T-helper 2 cell treated with Interferon-gamma antibody and Interleukin-4, amounts not matched to agents 100 ng/mL and 5 ng/mL, for 36 hours (primary cell): ENCODE results near the gene TFCP2L1. TPM values are rescaled to one million over a fixed set of nuclear protein-coding genes. Genes with fewer than 3 reads are reported as not detected.
"Not testable (repeated sequence)": the region's sequence is repeated elsewhere in the genome, so short reads cannot be mapped to it uniquely, and the experiment has no call there.

Experiments used
- intact Hi-C: fragments of 100-400 bp; cut with micrococcal nuclease; formaldehyde crosslinking; loops from one replicate; pipeline ENCODE4 v1.15.1; 2023
- total RNA-seq: library from RNA; stranded (reverse); gene quantifications from 2 replicates; pipeline ENCODE4 v1.2.3, GENCODE V29; 2022

Gene TFCP2L1
- total RNA-seq, 1 donor from 2014 or later: 0.02 TPM

DNA sequence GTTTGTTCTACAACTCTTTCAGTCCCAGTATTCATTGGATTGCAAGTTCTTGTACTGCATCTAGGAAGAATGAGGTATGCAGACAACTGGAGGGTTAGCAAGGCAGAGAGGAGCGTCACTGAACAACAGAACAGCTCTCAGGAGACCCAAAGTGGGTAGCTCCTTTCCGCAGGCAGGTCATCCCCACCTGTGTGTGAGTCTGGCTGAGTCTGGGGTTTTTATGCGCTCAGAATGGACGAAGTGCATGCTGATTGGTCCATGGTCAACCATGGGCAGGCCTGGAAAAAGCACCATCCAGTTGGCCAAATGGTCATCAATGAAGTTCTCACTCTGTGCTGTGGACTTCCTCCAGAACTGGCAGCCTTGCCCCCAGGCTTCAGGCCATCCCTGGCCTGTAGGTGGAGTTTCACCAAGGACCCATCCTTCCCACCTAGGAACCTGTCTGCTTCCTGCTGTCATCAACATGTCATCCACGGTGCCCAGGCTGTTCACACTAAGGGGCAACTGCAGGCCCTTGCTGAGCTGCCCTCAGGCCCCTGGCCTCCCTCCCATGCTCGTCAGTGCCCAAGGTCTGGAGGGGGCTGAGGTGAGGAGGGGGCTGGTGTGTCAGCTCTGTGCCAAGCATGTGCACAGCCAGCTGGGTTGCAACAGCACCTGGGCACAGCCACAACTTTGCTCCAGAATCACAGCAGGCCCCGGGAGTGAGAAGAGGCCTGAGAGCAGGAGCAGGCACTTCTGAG, 11.1 kb upstream of the TFCP2L1 start:
- intact Hi-C loops: no loop called here

DNA sequence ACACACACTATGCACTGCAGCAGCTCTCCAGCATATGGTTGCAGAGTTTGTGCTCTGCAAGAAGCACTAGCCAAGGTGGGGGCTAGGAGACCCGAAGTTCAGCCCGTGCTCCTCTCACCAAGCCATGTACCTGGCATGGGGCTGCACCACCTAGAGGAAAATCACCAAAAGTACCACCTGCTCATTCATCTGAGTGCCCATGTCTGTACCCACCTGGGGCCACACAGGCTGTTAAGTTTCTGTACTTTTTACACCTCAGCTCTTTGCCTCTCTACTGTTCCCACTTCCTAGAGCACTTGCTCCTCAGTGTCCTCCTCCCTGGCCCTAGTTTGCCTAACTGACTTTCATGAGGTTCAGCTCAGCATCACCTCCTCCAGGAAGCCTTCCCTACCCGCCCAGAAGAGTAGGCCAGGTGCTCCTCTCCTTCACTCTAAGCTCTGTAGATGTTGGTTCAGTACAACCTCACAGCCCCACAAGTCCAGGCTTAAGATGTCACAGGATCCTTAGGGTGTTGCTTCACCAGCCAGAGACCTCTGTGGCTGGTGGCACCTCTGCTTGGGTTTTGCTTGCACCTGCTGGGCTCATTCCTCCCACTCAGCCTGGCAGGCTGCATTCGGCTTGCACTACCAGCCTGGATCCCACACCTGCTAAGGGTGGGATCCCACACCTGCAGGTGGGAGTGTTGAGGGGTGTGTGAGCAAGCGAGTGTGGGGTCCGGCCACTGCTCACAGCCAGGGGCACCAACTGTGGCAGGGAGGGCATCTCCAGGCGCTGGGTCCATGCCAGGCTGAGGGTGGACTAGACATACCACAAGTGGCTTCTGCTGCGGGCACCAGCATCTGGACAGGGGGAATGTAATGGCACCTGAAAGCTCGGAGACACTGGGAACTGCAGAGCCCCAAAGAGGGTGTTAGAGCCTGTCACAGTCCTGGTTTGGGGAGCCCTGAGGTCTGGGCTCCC, 10.2 kb upstream of the TFCP2L1 start:
- intact Hi-C loops: no loop called here

DNA sequence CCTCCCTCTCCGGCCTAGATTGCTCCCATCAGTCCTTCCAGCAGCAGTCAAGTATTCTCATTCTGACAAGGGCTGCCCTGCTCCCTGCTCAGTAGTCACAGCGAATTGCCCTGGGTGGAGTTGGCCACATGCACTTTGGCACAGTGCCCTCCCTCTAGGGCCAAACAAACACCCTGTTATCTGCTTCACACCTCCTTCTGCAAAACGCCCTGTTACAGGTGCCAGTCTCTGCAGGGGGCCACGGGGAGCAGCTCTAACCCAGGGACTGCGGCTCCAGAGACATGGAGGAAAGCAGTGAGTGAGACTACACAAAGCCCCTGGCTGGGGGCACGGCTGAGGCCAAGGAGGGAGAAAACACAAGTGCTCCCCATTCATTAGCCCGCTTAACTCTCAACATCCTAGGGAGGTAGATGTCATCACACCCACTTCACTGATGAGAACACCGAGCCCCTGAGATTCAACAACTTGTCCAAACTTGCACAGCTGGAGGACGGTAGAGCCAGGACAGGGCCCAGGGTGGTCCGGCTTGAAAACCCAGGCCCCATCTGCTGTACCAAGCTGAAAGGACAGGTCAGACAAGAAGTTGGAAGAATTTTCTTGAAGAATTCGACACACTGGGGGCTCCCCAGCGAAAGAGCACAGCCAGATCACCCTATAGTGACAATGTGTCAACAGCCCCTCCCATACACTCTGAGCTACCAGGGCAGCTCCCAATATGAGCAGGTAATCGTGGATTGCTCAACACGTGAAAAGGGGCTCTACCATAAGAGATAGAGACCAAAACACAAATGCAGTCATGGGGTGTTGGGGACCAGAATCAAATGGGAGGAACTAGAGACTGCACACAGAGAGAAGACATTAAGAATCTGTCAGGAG, 8.7 kb upstream of the TFCP2L1 start:
- intact Hi-C loops: no loop called here

DNA sequence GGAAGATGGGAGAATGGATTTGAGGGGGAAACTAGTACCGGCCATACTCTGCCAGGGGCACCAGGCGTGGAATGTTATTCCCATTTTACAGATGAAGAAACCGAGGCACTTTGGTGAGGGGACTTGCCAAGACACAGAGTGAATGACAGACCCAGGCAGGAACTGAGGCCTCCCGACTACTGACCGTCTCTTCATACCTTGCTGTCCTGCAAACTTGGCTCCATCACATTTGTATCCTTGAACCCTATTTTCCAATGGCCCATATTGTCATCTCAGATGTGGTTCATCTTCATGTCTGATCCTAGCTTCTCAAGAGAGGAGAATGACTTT, 6.2 kb upstream of the TFCP2L1 start:
- intact Hi-C loops: no loop called here

DNA sequence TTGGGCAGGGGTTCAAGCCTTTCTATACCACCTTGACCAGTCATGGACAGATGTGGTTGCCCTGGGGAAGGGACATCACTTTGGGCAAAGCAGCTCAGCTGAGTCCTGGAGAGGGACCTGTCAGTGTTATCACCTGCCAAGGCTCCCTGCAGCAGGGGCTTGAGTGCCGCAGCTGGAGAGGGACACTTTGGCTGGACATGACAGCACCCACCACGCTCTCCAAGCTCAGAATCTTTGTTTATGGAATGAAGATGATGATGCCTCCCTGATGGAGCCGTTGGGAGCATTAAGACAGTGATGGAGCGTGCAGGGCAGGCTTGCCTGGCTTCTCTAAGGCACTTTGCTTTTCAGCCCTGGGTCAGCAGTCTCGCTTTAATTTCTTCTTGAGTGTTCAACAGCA, 4.3 kb upstream of the TFCP2L1 start:
- intact Hi-C loops: no loop called here

DNA sequence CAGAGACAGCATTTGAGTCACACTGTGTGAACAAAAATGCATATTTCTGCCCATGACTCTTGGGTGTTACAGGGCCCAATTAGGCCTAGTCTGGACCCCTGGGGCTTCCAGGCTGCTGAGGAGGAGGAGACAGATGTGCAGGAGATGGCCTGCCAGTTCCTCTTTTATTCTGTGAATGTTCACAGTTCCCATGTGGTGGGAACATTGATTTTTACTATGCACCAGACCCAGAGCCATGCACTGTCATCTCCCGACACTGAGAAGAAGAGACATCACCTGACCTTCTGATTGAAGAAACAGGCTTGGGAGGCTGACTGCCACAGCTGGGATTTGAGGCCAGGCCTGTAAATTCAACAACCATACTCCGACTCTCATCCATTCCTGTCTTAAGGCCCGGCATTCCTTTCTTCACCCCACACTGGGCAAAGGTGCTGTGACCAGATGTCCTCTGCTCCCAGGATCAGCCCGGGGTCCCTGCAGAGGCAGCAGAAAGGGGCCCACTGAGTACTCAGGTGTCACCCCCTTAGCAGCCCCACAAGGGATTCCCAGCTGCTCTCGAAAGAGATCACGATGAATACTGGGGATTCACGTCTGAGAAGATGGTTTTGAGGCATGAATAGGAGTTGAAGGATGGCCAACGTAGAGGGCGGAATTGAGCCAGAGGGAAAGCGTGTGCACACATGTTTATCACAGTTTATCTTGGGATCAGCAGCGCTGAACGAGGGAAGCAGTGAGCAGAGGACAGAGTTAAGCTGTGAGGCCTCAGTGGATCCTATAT, 3.6 kb upstream of the TFCP2L1 start:
- intact Hi-C loops: no loop called here

DNA sequence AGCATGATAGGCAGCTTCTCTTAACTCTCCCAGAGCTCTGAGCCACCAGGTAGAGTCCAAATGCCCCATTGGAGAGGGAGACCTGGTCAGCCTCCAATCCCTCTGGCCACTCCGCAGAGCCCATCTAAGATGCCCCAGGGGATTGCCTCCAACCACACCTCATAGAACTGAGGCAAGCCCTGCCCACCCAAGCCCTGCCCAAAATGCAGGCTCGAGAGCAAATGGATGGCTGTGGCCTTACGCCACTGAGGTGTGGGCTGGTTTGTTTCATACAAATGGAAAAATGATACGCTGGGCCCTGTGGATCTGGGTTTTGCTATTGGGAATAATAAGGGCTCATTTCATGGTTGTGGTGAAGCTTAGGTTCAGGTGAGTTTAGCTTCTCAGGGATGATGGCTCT, 3.0 kb upstream of the TFCP2L1 start:
- intact Hi-C loops: no loop called here

DNA sequence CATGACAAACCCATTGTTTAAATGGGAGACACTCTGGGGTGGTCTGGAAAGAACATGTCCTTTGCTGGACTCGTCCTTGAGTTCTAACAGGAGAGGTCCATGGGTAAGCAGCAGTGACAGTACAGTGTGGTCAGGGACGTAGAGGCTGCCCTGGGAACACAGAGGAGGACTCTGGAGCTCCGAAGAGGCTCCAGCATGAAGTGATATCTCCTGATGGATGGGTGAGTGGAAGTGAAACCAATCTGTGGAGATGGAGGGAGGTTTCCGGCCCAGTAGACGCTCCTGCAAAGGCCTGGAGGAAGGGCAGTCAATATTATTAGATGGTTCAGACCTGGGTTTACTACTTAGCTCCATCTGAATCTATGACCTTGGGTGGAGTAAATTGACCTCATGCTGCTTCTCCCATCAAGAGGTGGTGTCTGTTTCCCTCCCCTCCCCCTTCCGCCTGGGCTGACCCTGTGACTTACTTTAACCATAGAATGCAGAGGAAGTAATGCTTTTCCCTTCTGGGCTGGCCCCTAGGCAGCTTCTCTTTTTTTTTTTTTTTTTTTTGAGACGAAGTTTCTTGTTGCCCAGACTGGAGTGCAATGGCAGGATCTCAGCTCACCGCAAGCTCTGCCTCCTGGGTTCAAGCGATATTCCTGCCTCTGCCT, 2.3 kb upstream of the TFCP2L1 start:
- intact Hi-C loops: no loop called here

DNA sequence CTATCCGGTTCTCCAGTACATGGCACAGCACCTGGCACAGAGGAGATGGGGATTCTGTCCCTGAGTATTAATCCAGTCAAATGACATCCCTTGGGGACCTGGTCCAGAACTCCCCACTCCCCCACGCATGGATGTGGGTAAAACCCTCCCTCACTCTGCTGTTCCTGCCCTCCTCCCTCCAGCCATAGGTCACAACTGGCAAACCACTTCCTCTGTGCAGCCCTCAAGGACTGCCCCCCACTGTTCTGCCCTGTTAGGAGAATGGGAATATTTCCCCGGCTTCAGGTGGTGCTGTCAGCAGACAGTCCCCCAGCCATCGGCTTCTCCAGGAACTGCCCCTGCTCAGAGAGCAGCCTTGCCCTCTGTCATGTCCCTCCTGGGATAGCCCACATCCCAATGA, 1.5 kb upstream of the TFCP2L1 start:
- intact Hi-C loops: no loop called here

DNA sequence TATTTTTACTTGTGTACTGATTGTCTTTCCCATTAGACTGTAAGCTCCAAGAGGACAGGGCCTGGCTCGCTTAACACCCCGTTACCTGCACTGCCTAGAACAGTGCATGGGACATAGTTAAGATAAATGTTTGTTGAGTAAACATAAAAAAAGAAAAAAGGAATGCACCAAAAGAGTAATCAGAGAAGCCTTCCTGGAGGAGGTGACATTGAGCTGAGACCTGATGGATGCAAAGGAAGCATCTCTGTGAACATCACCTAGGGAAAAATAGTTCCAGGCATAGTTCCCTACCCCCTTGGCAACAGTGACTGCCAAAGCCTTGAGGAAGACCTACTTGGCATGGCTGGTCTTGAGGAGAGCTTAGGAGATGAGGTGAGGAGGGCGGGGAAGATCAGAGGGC, 924 bp upstream of the TFCP2L1 start:
- intact Hi-C loops: no loop called here

DNA sequence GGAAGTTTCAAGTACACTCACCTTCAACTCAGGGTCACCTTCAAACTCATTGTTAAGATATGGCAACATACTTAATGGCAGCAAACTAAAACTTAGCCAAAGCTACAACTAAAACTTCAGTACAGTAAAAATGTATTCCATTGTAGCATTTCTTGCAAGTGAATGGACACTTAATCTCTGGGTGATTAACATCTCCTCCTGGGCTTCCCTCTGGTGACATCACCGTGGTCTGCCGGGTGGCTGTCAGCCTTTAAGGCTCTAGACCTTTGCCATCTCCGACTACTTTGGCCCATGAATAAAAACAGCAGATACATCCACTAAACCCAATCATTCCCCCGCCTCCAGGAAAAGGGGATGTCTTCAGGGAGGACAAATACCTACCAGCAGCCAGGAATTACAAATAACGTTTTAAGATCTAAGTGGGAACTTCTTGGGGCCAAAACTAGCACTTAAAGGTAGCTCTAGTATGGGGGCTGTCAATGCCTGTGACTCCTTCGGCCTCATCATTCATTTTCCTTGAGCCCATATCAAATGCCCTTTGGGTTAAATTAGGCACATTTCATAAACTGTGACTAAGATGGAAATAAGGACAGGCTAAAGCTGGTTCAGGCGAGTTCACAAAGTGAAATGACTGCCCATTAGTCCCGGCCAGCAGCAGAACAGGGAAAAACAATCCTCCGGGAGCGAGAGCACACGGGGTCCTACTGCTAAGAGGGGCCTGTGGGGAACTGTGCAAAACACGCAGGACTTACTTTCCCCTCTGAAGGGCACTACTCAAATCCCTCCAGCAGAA, 1.1 kb downstream of the TFCP2L1 start:
- intact Hi-C loops: no loop called here

DNA sequence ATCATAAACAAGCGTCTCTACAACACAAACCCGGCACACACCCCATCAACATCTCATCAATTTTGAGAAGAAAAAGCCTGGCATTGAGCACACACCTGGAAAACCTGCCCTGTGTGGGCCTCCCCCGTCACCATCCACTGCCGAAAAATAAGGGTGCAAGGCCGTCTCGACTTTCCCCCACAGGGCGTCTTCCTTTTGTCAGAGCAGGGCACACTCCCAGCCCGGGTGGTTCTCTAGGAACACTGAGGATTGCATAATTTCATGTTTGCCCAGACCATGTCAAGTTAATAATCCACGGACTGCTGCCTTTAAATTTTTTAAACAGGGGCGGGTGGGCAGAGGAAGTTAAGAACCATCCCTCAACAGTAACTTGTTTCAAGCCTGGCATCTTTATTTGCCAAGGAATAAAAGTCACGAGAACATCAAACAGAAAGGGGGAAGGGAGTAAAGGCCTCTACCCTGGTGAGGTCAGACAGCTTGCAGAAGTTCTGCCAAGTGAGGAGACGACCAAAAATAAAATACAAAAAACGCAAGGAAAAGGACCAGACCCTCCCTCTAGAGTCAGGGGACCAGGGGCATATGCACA, 2.1 kb downstream of the TFCP2L1 start:
- intact Hi-C loops: no loop called here

DNA sequence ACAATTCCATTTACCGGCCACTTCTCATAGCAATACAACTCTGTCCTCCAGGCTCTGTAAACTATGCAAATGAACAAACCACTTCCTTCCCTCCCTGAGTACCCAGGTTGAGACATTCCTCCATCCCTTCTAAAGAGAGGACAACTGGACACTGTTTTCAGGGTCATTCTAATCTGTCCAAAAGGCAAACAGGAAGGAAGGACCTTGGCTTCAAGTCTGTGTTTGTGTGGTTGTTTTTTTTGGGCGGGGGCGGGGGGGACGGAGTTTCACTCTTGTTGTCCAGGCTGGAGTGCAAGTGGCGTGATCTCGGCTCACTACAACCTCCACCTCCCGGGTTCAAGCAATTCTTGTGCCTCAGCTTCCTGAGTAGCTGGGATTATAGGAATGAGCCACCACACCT, 3.3 kb downstream of the TFCP2L1 start:
- intact Hi-C loops: no loop called here

DNA sequence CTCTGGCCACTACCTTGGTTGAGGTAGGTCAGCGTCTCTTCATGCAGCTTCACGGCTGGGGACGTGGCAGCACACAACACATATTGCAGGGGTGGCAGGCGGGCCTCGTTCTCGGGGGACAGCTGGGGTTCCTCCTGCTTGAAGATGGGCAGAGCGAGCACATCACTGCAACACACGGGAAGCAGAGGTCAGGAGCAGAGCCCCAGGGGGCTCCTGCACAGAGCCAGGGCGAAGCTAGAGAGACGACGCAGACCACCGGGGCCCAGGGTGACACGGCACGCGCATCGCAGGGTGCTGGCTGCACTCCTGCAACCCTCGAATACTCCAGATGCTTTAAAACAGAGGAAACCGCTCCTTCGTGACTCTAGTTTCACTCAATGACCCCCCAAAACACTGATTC, 3.9 kb downstream of the TFCP2L1 start:
- intact Hi-C loops: no loop called here

DNA sequence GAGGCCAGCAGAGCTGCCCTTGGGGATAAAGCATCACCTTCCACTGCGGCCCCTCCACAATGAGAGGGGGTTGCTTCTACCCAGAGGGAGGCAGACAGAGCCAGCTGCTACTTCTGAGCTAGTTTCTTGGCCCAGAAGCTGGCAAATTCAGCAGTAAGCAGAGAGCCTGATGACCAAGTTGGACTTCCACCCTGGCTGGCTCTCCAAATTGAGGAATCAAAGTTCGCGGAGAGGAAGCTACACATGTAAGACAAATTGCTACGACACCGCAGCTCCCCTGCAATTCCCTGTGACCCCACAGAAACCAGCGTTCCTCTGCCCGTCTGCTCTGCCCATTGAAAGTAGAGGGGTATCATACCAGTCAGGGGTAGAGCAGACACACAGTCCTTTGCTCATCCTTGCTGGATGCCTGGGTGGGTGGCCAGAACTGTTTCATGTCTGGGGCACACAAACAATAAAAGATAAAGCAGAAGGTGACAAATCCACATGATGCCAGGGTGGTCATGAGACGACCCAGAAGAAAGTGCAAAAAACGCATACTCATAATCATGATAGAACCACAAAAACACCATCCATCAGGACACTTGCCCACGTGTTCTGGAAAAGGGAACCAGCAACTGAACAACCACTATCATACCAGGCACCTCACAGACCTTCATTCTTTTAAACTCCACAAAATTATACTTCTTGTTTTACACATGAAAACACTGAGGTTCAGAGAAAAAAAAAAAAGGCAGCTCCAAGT, 5.4 kb downstream of the TFCP2L1 start:
- intact Hi-C loops: no loop called here

DNA sequence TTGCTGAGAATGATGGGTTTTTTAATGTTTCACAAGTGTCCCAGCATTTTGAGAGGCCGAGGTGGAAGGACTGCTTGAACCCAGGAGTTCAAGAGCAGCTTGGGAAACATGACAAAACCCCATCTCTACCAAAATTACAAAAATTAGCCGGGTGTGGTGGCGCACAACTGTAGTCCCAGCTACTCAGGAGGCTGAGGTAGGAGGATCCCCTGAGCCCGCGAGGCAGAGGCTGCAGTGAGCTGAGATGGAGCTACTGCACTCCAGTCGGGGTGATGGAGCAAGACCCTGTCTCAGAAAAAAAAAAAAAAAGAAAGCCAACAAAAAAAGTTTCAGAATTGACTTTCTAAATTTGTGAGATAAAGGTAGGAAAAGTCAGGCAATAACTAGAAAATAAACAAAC, 8.7 kb downstream of the TFCP2L1 start:
- intact Hi-C loops: no loop called here

DNA sequence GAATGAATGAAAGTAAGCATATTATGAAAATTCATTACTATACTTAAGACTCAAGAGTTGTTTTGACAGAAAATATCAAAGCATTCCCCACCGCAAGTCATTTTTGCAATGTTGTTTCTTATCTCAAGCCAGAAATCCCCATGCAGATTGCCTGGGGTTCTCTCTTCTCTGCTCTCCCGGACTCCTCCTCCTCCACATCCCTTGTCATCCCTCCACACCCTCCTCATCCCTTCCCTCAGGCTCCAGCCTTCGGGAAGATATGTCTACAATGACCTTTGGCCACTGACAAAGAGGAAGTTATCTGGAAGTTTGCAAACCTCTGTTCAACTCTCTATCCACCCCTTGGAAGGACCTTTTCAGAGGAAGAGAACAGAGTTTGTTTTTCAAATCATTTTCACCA, 11.9 kb downstream of the TFCP2L1 start:
- intact Hi-C loops: no loop called here

DNA sequence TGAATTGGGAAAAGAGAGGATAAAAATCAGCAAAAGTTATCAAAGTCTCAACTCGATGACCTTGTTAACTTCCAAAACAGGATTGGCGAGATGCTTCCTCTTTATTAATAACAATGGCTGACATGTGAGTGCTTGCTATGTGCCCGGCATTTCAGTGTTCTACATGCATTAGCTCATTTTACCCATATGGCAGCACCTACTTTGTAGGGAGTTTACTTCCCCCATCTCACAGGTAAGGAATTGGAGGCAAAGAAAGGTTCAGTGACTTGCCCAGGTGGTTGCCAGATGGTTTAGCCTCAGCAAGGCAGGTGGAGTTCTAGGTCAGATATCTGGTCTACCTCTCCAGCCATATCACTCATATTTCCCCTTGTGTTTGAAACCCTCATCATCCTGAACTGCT, 12.4 kb downstream of the TFCP2L1 start:
- intact Hi-C loops: no loop called here

DNA sequence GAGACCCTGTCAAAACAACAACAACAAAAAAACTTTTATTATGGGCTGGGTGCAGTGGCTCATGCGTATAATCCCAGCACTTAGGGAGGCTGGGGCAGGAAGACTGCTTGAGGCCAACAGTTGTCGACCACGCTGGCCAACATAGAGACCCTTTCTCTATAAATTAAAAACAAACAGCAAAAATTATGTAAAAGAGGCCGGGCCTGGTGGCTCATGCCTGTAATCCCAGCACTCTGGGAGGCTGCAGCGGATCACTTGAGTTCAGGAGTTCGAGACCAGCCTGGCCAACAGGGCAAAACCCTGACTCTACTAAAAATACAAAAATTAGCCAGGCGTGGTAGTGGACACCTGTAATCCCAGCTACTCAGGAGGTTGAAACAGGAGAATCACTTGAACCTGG, 15.6 kb downstream of the TFCP2L1 start:
- intact Hi-C loops: not testable (repeated sequence)
